HG03565 (cell line): ENCODE measurements around the gene CD82.
A peak's percentile ranks its signal among the peaks of the same experiment; 100 is the strongest.
"Not testable (repeated sequence)": the region's sequence is repeated elsewhere in the genome, so short reads cannot be mapped to it uniquely, and the experiment has no call there.

Experiments
- ATAC-seq: cut with Tn5 transposase; IDR thresholded peaks from one replicate; pipeline ENCODE4 v1.9.1; 2021; ENCODE audit warnings: mild to moderate bottlenecking, moderate library complexity; ENCODE audit not compliant: unreplicated experiment

CD82 gene

GRCh38 chr11:44559207-44559939 lies 6.1 kb upstream of the CD82 start:
- peak; percentile 66 for ATAC-seq

GRCh38 chr11:44559940-44560300 lies 5.5 kb upstream of the CD82 start:
- ATAC-seq, result not testable (repeated sequence)

- ATAC-seq, result no peak
Measured at GRCh38 chr11:44561275-44561805, 4.1 kb upstream of the CD82 start.

DNA sequence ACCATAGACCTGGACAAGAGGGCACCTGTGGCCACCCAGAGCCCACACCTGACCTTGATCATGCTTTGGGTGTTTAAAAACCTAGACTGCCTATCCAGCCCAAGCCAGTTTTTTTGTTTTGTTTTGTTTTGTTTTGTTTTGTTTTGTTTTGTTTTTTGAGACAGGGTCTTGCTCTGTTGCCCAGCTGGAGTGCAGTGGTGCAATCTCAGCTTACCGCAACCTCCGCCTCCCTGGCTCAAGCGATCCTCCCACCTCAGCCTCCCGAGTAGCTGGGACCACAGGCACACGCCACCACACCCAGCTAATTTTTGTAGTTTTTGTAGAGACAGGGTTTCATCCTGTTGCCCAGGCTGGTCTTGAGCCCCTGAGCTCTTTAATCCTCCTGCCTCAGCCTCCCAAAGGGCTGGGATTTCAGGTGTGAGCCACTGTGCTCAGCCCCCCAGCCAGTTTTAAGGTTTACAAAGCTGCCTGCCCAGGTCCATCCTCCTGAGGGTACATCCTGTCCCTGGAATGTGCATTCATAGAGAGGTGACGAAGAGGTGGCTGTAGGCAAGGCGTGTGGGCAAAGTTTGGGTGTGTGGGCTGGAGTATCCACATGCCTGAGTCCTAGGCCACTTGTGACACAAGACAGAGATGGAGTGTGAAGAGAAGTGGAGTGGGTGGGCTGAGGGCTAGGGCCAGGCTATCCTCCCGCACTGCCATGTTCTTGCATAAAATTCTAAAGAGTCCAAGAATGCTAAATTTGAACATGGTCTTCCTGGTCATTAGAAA lies 3.3 kb upstream of the CD82 start:
- no peak for ATAC-seq

GRCh38 chr11:44562845-44563460 lies 2.5 kb upstream of the CD82 start:
- ATAC-seq, result no peak

DNA sequence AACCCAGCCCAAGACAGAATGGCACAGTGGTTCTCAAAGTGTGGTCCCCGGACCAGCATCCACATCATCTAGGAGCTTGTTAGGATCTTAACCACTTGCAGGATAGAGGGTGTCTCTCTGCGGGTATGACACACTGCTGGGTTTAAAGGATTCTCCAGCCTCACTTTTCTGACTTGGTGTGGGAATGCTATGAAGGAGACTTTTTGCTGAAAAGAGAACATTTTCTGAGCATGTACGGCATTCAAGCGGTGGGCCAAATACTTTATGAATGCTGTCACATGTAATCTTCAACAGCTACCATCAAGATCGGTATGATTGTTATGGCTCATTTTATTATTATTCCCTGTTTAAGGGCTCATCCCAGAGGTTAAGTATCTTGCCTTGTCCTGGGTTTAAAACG lies 1.8 kb upstream of the CD82 start:
- no peak for ATAC-seq

GRCh38 chr11:44564166-44564565 lies 1.3 kb upstream of the CD82 start:
- ATAC-seq, result no peak

- ATAC-seq, result no peak
Measured at GRCh38 chr11:44564670-44565210, 723 bp upstream of the CD82 start.

GRCh38 chr11:44565953-44566949 lies 788 bp downstream of the CD82 start:
- no peak for ATAC-seq

DNA sequence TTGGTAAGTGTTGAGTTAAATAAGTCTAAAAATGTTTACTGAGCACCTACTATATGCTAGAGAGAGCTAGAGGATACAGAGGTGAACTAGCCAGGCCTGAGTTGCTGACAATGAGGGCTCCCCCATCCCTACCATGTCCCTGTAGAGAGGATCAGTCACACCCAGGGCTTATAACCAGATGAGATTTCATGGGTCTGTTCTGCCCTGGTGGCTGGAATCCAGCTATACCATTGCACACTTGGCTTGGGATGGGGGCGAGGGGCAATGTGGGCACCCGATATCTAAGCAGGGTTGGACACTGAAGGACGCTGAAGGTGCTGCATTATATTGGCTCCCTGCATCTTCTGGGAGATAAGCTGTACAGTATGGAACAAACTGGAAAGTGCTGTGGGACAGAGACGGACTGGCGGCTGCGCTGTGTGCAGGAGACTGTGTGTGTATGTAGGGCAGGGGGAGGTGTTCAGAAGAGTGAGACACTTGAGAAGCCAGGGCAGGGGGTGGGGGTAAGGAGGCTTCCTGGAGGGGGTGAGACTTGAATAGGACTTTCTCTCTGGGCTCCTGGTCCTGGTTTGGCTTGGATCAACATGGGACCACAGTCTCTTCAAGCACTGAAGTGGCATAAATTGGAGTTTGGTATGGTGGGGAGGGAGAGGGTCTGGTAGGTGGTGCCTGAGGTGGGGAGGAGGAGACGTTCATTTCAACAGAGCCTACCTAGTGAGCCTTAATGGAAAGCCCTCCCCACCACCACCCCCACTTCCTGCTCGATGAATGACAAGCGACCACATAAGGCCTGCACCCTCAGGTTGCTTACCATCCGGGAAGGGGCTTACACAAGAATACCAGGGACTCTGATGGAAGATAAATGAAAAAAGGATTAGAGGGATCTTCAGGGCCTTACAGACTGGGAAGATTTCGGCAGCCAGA lies 1.8 kb downstream of the CD82 start:
- ATAC-seq, result no peak

DNA sequence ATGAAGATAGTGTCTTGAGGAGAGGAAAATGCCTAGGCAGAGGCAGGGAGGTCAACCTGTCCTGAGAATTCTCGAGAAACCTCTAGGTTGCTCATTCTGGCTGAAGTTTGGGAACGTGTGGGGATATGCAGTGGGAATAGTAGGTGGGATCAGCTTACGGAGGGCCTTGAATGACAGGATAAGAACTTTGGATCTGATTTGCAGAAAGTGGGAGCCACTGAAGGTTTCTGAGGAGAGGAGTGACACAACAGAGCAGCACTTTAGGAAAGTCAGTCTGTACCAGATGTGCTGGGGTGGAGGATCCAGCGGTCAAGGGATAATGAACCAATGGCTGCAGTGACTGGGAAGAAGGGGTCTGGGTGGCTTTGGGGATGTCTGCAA lies 2.4 kb downstream of the CD82 start:
- no peak for ATAC-seq

- no peak for ATAC-seq
Measured at GRCh38 chr11:44568331-44568657, 2.8 kb downstream of the CD82 start.

DNA sequence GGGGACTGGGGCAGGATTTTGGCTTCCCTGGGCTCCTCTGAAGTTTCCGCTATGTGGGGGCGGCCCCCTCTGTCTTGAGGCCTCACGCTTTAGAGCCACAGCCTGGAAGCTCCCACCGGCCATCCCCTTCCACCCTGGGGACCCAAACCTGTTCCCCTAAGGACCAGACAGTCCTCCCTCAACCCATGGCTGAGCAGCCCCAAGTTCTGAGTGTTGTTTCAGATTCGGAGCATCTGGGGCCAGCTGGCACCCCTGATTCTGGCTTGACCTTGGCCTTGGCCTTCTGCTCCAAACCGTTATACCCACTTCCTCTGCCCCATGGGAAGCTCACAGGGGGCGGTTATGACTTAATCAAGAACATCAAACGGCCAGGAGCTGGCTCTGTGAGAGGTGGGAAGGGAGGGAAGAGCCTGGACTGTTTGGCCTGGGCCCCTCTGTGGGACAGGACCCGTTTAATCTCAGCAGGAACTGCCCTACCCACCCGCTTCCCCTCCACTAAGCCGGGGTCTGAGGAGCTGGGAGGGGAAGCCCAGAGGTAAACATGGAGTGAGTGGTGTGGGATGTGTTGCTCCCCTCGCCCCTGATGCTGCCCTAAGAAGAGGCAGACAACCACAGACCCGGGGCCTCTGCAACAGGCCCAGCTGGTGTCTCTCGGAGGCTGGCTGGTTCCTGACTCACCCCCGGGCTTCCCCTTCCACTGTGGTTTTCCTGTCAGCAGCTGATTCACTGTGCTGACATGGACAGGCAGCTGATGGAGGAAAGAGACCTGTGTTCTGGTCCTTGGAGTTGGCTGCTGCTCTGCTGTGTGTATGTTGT lies 3.4 kb downstream of the CD82 start:
- ATAC-seq, result peak; percentile 46

DNA sequence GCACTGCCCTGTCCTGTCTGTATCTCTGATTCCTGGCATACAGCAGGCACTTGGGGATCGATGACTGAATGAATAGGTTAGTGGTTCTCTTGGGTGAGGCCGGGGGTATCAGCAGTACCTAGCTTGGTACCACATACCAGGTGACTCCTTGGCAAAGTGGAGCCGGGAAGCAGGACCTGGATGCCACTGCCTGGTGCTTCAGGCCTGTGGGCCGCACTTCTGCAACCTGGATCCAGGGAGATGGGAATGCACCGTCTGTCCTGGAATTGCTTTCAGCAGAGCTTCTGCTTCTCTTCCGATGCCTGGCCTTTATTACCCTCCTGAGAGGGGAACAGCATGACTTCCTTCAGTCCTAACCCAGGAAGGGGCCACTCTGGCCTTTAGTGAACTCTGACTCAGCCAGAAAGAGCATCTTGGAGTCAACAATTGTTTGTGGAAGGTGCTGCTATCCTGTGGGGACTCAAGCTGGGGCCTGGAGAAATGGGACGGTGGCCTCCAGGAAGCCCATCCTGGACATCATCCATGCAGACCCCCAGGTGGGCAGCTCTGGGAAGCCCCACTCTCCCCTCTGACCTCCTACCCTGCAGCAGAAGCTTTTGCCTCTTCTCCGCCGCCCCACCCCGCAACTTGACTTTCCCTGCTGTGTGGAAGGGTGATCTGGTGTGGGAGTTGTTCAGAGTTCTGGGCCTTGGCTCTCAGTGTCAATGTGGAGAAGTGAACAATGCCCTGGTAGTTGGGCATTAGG lies 5.1 kb downstream of the CD82 start:
- ATAC-seq, result no peak

GRCh38 chr11:44571871-44572270 lies 6.4 kb downstream of the CD82 start:
- ATAC-seq, result no peak

GRCh38 chr11:44572436-44572835 lies 7.0 kb downstream of the CD82 start:
- ATAC-seq, result no peak

DNA sequence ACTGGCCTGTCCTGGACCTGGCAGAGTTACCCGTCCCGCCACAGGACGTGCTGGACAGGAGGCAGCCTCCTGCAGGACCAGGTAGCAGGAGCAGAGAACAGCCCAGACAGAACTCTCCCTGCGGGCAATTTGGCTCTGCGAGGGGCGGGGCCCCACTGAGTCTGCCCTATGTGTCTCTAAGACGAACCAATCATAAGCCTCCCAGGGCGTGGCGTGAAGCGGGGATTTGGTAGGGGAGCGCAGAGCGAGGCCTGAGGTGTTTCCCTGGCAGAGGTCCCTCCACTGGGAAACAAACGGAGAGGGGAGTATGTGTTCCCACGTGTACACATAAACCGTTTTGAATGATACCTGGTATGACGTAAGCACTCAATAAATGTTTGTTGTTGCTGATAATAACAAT lies 7.4 kb downstream of the CD82 start:
- ATAC-seq, result no peak

DNA sequence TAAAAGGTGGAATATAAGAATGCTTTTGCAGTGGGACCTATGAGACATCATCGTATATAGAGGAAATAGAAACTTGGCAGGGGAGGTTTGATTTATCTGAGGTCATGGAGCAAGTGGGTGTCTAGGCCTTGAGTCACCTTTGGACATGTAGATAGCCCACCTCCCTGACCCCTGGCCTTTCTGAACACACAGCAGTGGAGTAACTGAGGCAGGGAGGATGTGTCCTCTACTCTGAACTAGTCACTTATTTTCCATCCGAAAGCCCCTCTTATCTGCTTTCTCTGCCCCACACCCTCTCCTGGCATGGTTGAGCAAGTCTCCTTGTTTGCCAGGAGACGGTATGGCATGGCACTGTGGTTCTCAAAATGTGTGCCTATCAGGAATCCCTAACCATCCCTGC lies 7.9 kb downstream of the CD82 start:
- no peak for ATAC-seq
